OCI-LY3 (cell line): Measurements from ENCODE around the gene CASP14.
A peak's percentile ranks its signal among the peaks of the same experiment; 100 is the strongest.

ENCODE experiments used
- H2AFZ ChIP-seq: fragments of 200-600, 300-600 bp; shearing (Covaris generic); 2 replicates; pipeline ENCODE4 v1.6.0; 2014; ENCODE audit warnings: antibody characterized with exemption, low read depth, low read length
- H3K27ac ChIP-seq: fragments of 200-600, 300-600 bp; sonication (generic); 2 replicates; pipeline ENCODE4 v1.5.1; 2014; ENCODE audit warnings: mild to moderate bottlenecking, low read length, moderate library complexity, mixed read lengths
- H3K27me3 ChIP-seq: fragments of 200-600, 300-600 bp; sonication (generic); 2 replicates; pipeline ENCODE4 v1.6.1; 2014; ENCODE audit warnings: low read depth, low read length, mixed read lengths
- H3K36me3 ChIP-seq: fragments of 200-600, 300-600 bp; sonication (generic); replicated peaks from 2 replicates; pipeline ENCODE3; 2014; ENCODE audit warnings: low read depth, low read length, mixed read lengths
- H3K4me1 ChIP-seq: fragments of 300-600, 200-600 bp; sonication (generic); 2 replicates; pipeline ENCODE4 v1.6.1; 2014; ENCODE audit warnings: low read length, mixed read lengths
- H3K4me2 ChIP-seq: fragments of 200-600, 300-600 bp; sonication (generic); 2 replicates; pipeline ENCODE4 v1.6.1; 2014; ENCODE audit warnings: low read length, mixed read lengths
- H3K4me3 ChIP-seq: fragments of 300-600, 200-600 bp; sonication (generic); 2 replicates; pipeline ENCODE4 v1.5.1; 2014; ENCODE audit warnings: antibody characterized with exemption, mild to moderate bottlenecking, low read length, moderate library complexity
- H3K79me2 ChIP-seq: fragments of 300-600, 200-600 bp; shearing (Covaris generic); 2 replicates; pipeline ENCODE4 v1.6.1; 2014; ENCODE audit warnings: mild to moderate bottlenecking, low read length, mixed read lengths
- H3K9ac ChIP-seq: fragments of 300-600, 200-600 bp; shearing (Covaris generic); 2 replicates; pipeline ENCODE4 v1.6.0; 2014; ENCODE audit warnings: mild to moderate bottlenecking, low read length, moderate library complexity
- H3K9me3 ChIP-seq: fragments of 200-600, 300-600 bp; shearing (Covaris generic); 2 replicates; pipeline ENCODE4 v1.6.1; 2014; ENCODE audit warnings: low read length, mixed read lengths; ENCODE audit not compliant: insufficient read depth
- H4K20me1 ChIP-seq: fragments of 200-600, 300-600 bp; sonication (generic); 2 replicates; pipeline ENCODE4 v1.6.1; 2016; ENCODE audit warnings: low read length, mixed read lengths; ENCODE audit not compliant: insufficient read depth
- CTCF ChIP-seq: fragments of 200-600, 300-600 bp; sonication (generic); IDR thresholded peaks from 2 replicates; pipeline ENCODE4 v1.5.1; 2014; ENCODE audit warnings: antibody characterized with exemption, low read length, low read depth
- EZH2phosphoT487 ChIP-seq: fragments of 200-600 bp; shearing (Covaris generic); IDR thresholded peaks from 2 replicates; pipeline ENCODE4 v1.6.1; 2018; ENCODE audit warnings: antibody characterized with exemption, mixed run types, low read depth

The CASP14 gene

GRCh38 chr19:15104411-15104810, 55.1 kb downstream of the CASP14 start:
- H3K27me3 ChIP-seq, result no peaks in the 10 kb centered on the region
- no peak overlapping the region for H3K4me3 ChIP-seq
- no peaks in the 10 kb centered on the region for H4K20me1 ChIP-seq
- no peak overlapping the region for H3K4me2 ChIP-seq
- H3K9me3 ChIP-seq, result no peaks in the 10 kb centered on the region
- no peak overlapping the region for H3K27ac ChIP-seq
- TF ChIP-seq EZH2phosphoT487 (no peak), CTCF (no peak)
- H3K4me1 ChIP-seq, result no peaks in the 10 kb centered on the region
- no peak overlapping the region for H3K9ac ChIP-seq
- no peaks in the 10 kb centered on the region for H3K36me3 ChIP-seq
- no peaks in the 10 kb centered on the region for H3K79me2 ChIP-seq
- no peak overlapping the region for H2AFZ ChIP-seq

DNA sequence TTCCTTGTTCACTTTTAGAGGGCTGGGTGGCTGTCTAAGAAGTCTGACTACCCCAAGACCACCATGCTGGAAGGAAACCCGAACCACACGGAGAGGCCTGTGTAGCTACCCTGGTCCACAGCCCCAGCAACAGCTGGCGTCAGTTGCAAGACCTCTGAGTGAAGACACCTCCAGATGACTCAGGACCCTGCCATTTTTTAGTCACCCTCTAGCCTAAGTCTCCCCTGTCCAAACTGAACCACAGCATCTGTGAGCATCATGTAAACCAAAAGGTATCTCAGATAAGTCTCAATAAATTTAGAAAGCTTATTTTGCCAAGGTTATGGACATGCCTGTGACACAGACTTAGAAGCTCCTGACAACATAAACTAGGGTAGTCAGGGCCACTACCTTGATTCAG, 55.8 kb downstream of the CASP14 start:
- Histone ChIP-seq H3K9me3 (no peaks in the 10 kb centered on the region), H3K4me1 (no peaks in the 10 kb centered on the region), H2AFZ (no peak overlapping the region), H3K9ac (no peak overlapping the region), H3K4me3 (no peak overlapping the region), H3K27ac (no peak overlapping the region), H3K27me3 (no peaks in the 10 kb centered on the region), H3K4me2 (no peak overlapping the region), H3K79me2 (no peaks in the 10 kb centered on the region), H4K20me1 (no peaks in the 10 kb centered on the region), H3K36me3 (no peaks in the 10 kb centered on the region)
- TF ChIP-seq EZH2phosphoT487 (no peak), CTCF (no peak)

DNA sequence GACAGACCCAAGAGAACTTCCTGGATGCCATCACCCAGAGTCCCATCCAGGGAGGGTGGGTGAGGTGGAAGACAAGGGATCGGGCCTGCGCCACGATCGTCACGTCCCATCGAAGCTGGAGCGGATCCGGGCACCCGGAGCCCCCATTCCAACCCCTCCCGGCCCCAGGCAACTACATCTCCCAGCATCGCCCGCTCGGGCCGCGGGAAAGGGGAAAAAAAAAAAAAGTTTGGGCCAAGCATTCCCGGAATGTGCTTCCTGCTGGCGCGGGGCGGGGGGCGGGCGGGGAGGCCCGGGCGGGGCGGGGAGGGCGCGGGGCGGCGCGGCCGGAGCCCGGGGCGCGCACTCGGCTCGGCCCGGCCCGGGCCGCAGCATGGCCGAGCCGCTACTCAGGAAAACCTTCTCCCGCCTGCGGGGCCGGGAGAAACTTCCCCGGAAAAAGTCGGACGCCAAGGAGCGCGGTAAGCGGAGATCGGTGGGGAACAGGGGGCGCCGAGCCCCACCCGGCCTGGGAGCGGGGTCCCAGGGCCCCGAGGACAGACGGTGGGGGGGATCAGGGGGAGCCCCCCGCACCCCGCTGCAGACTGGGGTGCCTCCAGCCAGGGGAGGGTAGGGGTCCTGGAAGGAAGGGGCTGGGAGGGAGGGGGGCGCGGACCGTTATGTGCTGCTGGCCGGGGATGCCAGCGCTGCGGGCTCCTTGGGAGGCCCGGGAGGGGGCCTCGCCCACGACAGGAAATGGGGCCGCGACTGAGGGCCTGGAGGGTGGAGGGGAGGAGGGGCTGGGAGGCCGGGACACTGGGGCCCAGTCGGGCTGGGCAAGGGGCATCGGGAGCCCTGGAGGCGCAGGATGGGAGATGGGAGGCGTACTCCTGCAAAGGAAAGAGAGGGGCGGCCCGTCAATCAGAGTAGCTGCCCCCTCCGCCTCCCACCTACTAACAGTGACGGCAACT, 58.1 kb downstream of the CASP14 start, which contains the start of gene SYDE1:
Gene SYDE1 (plus strand): TSS at position 341 of the 950 bp plus-strand sequence. CDS start 33 bp downstream, at position 374.
- no peaks in the 10 kb centered on the region for H3K9me3 ChIP-seq
- TF ChIP-seq EZH2phosphoT487 (no peak), CTCF (no peak)
- H3K79me2 ChIP-seq, result no peaks in the 10 kb centered on the region
- H3K4me1 ChIP-seq, result no peaks in the 10 kb centered on the region
- H3K36me3 ChIP-seq, result no peaks in the 10 kb centered on the region
- no peak within 1 kb of the TSS for H3K9ac ChIP-seq
- no peaks in the 10 kb centered on the region for H3K27me3 ChIP-seq
- no peak within 1 kb of the TSS for H3K27ac ChIP-seq
- no peak within 1 kb of the TSS for H3K4me2 ChIP-seq
- H4K20me1 ChIP-seq, result no peaks in the 10 kb centered on the region
- H3K4me3 ChIP-seq, result no peak within 1 kb of the TSS
- peak within 1 kb of the TSS; percentile 23; the same call in 1 of the 2 replicates for H2AFZ ChIP-seq
